Suppressor macrophage treated with lipopolysaccharide for 4 hours (primary cell): Measurements from ENCODE around the gene NUDT4B.
"Not testable (repeated sequence)": the region's sequence is repeated elsewhere in the genome, so short reads cannot be mapped to it uniquely, and the experiment has no call there.

Source experiments
- DNase-seq: peaks from one replicate; pipeline ENCODE4 v3.0.0-alpha.2; 2020

Gene NUDT4B

GRCh38 chr1:148748563-148749334 lies at the start of gene NUDT4B:
Gene NUDT4B (plus strand): TSS chr1:148748774. CDS start chr1:148748953, 179 bp downstream.
- DNase-seq = not testable (repeated sequence)

DNA sequence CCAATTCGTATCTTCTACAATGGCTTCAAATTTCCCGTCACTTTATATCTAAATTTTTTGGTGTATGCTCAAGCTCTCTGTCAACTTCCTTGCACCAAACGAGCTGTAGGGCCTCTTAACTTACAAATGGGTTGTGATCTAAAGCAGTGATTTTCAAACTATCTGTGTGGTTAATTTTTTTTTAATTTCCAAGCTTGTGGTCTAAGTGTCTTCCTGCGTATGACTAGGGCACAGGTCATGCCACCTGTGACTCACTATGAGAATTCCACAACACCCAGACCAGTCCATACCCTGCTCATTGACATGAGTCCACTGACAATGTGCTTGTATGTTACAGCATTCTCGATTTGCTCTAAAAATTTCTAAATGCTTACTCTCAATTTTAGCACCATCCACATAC lies 49.2 kb upstream of the NUDT4B start:
- not testable (repeated sequence) for DNase-seq

DNA sequence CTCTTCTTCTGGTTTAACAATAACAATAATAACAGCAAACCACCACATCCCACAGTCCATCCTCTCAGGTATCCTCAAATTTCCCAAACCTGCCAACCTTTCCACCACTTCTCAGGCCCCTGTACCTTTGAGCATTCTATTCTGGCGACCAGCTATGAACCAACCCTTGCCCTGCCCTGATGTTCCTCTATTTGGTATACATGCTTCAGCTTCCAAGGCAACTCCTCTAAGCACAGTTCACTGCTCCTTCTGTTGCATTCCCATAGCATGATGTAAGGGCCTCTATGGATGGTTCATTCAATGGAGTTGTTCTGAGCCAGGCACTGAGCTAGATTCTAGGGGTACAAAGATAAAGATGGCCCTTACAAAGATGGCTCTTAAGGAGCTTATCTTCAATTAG lies 46.3 kb upstream of the NUDT4B start:
- DNase-seq = not testable (repeated sequence)

- not testable (repeated sequence) for DNase-seq
These were observed 44.5 kb upstream of the NUDT4B start for GRCh38 chr1:148703973-148704591.

DNA sequence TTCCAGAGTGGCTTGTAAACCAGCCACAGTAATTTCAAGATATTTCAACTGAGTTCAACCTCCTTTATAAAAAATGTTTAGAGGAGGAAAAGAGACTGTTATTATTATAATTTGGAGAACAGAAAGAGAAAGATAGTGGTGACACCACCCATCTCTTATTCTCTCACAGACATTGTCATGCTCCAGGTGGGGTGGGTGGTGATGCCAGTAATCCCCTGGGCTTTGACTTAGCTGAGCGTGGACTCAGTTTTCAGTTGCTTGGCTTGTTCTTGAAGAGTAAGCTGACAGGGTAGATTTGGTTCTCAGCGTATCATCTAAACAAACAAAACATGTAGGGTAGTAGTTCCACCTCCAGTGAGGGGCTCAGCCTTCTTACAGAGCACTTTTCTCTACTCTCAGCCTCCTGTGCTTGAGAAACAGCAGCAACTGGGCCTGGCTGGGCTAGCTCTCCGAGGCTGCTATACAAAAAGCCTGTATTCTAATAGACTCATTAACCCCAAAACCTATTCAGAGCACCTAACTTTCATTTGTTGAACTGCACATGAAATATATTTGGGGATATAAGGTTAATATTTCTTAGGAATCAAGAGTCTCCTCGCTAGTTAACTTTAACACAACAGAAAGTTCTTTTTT lies 43.1 kb upstream of the NUDT4B start:
- DNase-seq = not testable (repeated sequence)

GRCh38 chr1:148708779-148709333 lies 39.7 kb upstream of the NUDT4B start:
- DNase-seq = not testable (repeated sequence)

DNA sequence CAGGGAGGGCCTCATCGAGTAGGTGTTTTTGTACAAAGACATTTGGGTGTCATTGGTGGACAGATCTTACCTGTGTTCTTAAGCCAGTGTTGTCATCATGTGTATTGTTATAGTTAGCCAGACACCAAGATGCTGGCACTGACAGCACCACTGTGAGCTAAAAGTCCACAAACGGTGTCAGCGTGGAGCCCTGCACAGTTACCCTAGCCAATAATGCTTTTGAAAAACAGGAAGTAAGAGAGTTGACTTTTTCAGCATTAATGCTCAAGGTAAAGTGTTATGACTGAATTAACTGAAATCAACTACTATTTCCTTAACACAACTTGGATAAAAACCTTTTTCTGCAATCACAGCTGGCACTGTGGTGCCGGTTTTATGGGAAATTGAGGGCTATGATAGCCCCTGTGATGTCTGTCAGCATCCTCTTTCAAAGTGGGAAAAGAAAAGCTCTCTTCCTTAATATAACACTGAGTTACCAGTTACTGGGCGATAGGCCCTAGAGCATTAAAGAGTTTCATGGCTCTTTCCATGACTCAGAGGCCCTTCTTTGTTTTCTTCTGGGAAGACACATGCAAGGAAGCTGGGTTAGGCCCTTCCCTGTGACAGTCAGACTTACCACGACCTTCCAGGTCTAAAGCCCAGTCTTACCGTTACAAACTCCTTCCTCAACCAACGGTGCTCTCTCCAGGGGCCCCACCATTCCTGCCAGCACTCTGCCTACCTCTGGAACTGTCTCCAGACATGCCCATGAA lies 37.6 kb upstream of the NUDT4B start:
- not testable (repeated sequence) for DNase-seq

DNA sequence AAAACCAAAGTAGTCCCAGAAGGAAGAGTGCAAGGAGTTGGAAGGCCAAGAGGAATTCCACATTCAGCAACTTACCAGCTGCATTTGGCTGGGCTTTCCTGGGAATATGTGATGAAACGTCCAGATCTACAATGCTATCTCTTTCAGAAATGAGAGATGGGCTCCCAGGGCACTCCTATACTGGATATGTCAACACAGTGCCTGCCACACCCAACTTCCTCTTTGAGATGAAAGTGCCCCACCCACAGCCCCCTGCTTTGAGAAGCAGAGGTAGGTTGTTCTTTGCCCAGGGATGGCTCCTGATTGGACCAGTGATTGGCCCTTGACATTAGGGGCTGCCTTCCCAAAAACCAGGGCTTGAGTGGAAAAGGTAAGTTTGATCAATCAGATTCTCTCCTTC lies 36.2 kb upstream of the NUDT4B start:
- not testable (repeated sequence) for DNase-seq

DNA sequence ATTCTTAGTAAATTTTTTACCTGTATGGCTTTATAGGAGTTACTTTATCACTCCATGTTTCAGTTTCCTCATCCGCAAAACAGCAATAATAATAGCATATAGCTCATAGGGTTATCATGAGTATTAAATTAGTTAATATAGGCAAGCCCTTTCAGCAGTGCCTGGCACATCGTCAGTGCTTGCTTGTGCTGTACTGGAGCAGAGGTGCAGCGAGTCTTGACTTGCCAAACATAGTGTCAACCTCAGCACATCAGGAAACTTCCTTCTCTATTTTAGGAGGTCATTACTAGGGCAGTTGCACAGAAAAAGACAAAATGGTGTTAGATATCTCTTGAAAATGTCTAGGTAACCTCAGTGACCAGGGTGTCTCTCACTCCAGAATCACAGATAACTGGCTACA lies 33.1 kb upstream of the NUDT4B start:
- DNase-seq = not testable (repeated sequence)

- not testable (repeated sequence) for DNase-seq
These were observed 31.5 kb upstream of the NUDT4B start for GRCh38 chr1:148716966-148717520.

- DNase-seq = not testable (repeated sequence)
These were observed 27.7 kb upstream of the NUDT4B start for GRCh38 chr1:148720918-148721317.

DNA sequence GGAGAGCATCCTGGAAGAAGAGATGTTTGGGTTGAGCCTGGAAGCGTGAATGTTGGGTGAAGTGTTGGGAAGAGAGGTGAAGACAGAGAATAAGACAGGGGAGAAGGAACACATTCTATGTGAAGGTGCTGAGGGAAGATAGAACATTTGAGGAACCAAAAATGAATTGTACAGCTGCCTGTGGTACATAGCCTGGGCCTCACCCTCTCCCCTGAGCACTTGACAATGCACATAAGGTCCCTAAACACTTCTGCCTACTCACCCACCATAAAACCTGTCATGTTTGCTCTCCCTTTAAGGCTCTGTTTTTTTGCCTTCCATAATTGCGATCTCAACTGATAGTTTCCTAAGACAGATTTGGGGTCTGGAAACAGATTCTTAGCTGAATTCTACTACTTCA lies 25.8 kb upstream of the NUDT4B start:
- DNase-seq = not testable (repeated sequence)

- DNase-seq = not testable (repeated sequence)
These were observed 25.1 kb upstream of the NUDT4B start for GRCh38 chr1:148723515-148723914.

GRCh38 chr1:148724872-148725271 lies 23.7 kb upstream of the NUDT4B start:
- not testable (repeated sequence) for DNase-seq

GRCh38 chr1:148727862-148728261 lies 20.7 kb upstream of the NUDT4B start:
- not testable (repeated sequence) for DNase-seq

- not testable (repeated sequence) for DNase-seq
These were observed 19.4 kb upstream of the NUDT4B start for GRCh38 chr1:148729128-148729527.

DNA sequence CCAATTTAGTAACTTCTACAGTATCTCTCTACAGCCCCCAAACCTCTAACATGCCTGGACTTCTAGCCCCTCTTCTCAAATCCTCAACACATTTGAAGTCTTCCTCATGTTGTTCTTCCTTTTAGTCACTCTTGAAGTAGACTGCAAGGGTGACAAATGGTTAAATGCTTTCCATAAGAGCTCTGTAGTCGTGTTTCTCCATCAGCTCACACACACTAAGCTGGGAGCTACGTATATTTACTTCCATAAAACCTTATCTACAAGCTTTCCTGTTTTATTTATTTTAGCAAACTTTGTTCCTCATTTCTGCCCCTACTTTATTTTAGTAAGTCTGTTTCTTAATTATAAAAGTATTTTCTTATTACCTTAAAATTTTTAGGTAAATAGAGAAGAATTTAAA lies 19.0 kb upstream of the NUDT4B start:
- not testable (repeated sequence) for DNase-seq

GRCh38 chr1:148732277-148732676 lies 16.3 kb upstream of the NUDT4B start:
- DNase-seq = not testable (repeated sequence)

GRCh38 chr1:148733585-148734310 lies 14.8 kb upstream of the NUDT4B start:
- not testable (repeated sequence) for DNase-seq

GRCh38 chr1:148734311-148734662 lies 14.3 kb upstream of the NUDT4B start:
- DNase-seq = not testable (repeated sequence)

- not testable (repeated sequence) for DNase-seq
These were observed 13.0 kb upstream of the NUDT4B start for GRCh38 chr1:148735538-148735937.

DNA sequence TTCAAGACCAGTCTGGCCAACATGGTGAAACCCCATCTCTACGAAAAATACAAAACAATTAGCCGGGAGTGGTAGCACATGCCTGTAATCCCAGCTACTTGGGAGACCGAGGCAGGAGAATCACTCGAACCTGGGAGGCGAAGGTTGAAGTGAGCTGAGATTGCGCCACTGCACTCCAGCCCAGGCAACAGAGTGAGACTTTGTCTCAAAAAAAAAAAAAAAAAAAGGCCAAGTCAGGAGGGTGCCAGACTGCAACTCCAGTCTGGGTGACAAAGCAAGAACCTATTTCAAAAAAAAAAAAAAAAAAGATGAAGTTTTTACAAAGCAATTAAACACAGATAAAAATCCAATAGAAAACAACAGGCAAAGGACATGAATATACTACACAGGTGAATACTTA lies 9.9 kb upstream of the NUDT4B start:
- DNase-seq = not testable (repeated sequence)
